ENCODE results near the gene SLC39A11. TPM values are rescaled to one million over a fixed set of nuclear protein-coding genes. Genes with fewer than 3 reads are reported as not detected.

Gene SLC39A11
- total RNA-seq, 1 experiment from 2014 or later: 15.2 TPM

GRCh38 chr17:72883351-72883750 lies 209.1 kb downstream of the SLC39A11 start:
- no peak overlapping the region for H4K91ac ChIP-seq (ENCODE audit: insufficient read length, low read depth, low read length)
- H3K36me3 Mint-ChIP-seq (ENCODE audit: insufficient read depth in 1 of 3, low read depth in 3 of 3): peaks cover 10 to 16% (median 12%) of the 10 kb centered on the region in 3 experiments
- H3K4me3 Mint-ChIP-seq: no peak overlapping the region
- H3K27ac Mint-ChIP-seq: no peak overlapping the region
- no peaks in the 10 kb centered on the region for H3K4me1 Mint-ChIP-seq
- H2BK15ac ChIP-seq (ENCODE audit: low read depth, low read length): no peak overlapping the region
- DNase-seq: no peak
- H2BK120ac ChIP-seq (ENCODE audit: low read depth, low read length, poor library complexity, severe bottlenecking): no peak overlapping the region
- H4K20me1 ChIP-seq (ENCODE audit: control insufficient read depth, insufficient read depth, insufficient read length): no peaks in the 10 kb centered on the region
- H3K27me3 ChIP-seq (ENCODE audit: insufficient read depth, low read length): no peaks in the 10 kb centered on the region
- no peak overlapping the region for H4K5ac ChIP-seq (ENCODE audit: insufficient read length, low read depth, low read length)
- H3K9me3 Mint-ChIP-seq: peaks cover 15 to 18% of the 10 kb centered on the region in 2 experiments; a peak in 4 of 5 replicates
- H3K4me1 ChIP-seq (ENCODE audit: insufficient read depth, low read length): no peaks in the 10 kb centered on the region
- no peak overlapping the region for H3K4ac ChIP-seq (ENCODE audit: low read depth, low read length)
- no peaks in the 10 kb centered on the region for H3K79me1 ChIP-seq (ENCODE audit: insufficient read depth, low read depth, low read length, poor library complexity, severe bottlenecking)
- no peak overlapping the region for H2AK5ac ChIP-seq (ENCODE audit: insufficient read length, low read length)
- no CpG with 5 or more reads among the region's 5 CpGs for WGBS (ENCODE audit: extremely low coverage, insufficient read length, low lambda C conversion rate)
- H3K23ac ChIP-seq (ENCODE audit: insufficient read length, low read depth, low read length): no peak overlapping the region
- H3K14ac ChIP-seq (ENCODE audit: insufficient read depth, low read length): no peak overlapping the region
- H3K23me2 ChIP-seq (ENCODE audit: insufficient read length, low read depth, low read length, poor library complexity, severe bottlenecking): no peaks in the 10 kb centered on the region
- H3K27ac ChIP-seq (ENCODE audit: insufficient read length, low read depth, low read length): no peak overlapping the region
- H2AFZ ChIP-seq (ENCODE audit: low read length): no peak overlapping the region
- no peak overlapping the region for H2BK20ac ChIP-seq (ENCODE audit: low read depth, low read length, poor library complexity, severe bottlenecking)
- H2BK5ac ChIP-seq (ENCODE audit: insufficient read length, low read length): no peak overlapping the region
- H3K9ac ChIP-seq (ENCODE audit: extremely low read depth, insufficient read length, low read length): no peak overlapping the region
- no peaks in the 10 kb centered on the region; the same call in none of the 2 replicates for H3K27me3 Mint-ChIP-seq (ENCODE audit: low read depth)
- no peaks in the 10 kb centered on the region for H3K9me3 ChIP-seq (ENCODE audit: control insufficient read depth, low read depth, low read length)
- no peak for TF ChIP-seq CTCF (conservative IDR thresholded peaks at IDR 0.05)
- no peak overlapping the region for H3K56ac ChIP-seq (ENCODE audit: insufficient read length, low read depth, low read length)
- H3K18ac ChIP-seq (ENCODE audit: insufficient read length, low read depth, low read length): no peak overlapping the region
- no peak overlapping the region for H3K4me2 ChIP-seq (ENCODE audit: insufficient read depth, insufficient read length, low read length)
- H2BK12ac ChIP-seq (ENCODE audit: insufficient read length, low read depth, low read length): no peak overlapping the region
- H3K79me2 ChIP-seq (ENCODE audit: insufficient read depth, low read length): no peaks in the 10 kb centered on the region
- no peak overlapping the region for H3T11ph ChIP-seq (ENCODE audit: low read length)
- no peak overlapping the region for H4K8ac ChIP-seq (replicated peaks; ENCODE audit: insufficient read length, low read depth, low read length)
